Smooth muscle cell (in vitro differentiated cells): ENCODE measurements around the gene VPS11. TPM values are rescaled to one million over a fixed set of nuclear protein-coding genes. Genes with fewer than 3 reads are reported as not detected.
A peak's percentile ranks its signal among the peaks of the same experiment; 100 is the strongest.

ENCODE experiments used
- DNase-seq: peaks from one replicate; lab custom pipeline; 2025; ENCODE audit not compliant: unreplicated experiment; lab: John Stamatoyannopoulos, UW
- H2AFZ ChIP-seq: fragments of 200-600 bp; sonication (generic); 2 replicates; pipeline ENCODE4 v1.6.0; 2016; ENCODE audit warnings: antibody characterized with exemption, low read depth, mild to moderate bottlenecking
- H3F3A ChIP-seq: fragments of 200-600 bp; sonication (generic); 2 replicates; pipeline ENCODE4 v1.6.0; 2017; ENCODE audit warnings: antibody characterized with exemption, low read depth
- H3K27ac ChIP-seq: fragments of 200-600 bp; sonication (generic); 2 replicates; pipeline ENCODE4 v1.5.1; 2016; ENCODE audit warnings: low read depth, mild to moderate bottlenecking
- H3K27me3 ChIP-seq: fragments of 200-600 bp; sonication (generic); 2 replicates; pipeline ENCODE4 v1.6.1; 2016; ENCODE audit warnings: low read depth, mild to moderate bottlenecking
- H3K36me3 ChIP-seq: fragments of 200-600 bp; sonication (generic); 2 replicates; pipeline ENCODE4 v1.5.1; 2016; ENCODE audit warnings: low read depth
- H3K4me1 ChIP-seq: fragments of 200-600 bp; sonication (generic); 2 replicates; pipeline ENCODE4 v1.5.1; 2016; ENCODE audit warnings: low read depth
- H3K4me2 ChIP-seq: fragments of 200-600 bp; sonication (generic); 2 replicates; pipeline ENCODE4 v1.6.0; 2016; ENCODE audit warnings: mild to moderate bottlenecking
- H3K4me3 ChIP-seq: fragments of 200-600 bp; sonication (generic); 2 replicates; pipeline ENCODE4 v1.5.1; 2016; ENCODE audit warnings: mild to moderate bottlenecking
- H3K79me2 ChIP-seq: fragments of 200-600 bp; sonication (generic); 2 replicates; pipeline ENCODE4 v1.6.0; 2016; ENCODE audit warnings: low read depth, mild to moderate bottlenecking
- H3K9ac ChIP-seq: fragments of 200-600 bp; sonication (generic); 2 replicates; pipeline ENCODE4 v1.6.0; 2016; ENCODE audit warnings: low read depth
- H3K9me3 ChIP-seq: fragments of 200-600 bp; sonication (generic); replicated peaks from 2 replicates; pipeline ENCODE4 v1.5.1; 2016; ENCODE audit warnings: low read depth
- H4K20me1 ChIP-seq: fragments of 200-600 bp; sonication (generic); 2 replicates; pipeline ENCODE4 v1.6.0; 2016; ENCODE audit warnings: low read depth
- CTCF ChIP-seq: fragments of 200-600 bp; sonication (generic); IDR thresholded peaks from 2 replicates; pipeline ENCODE4 v1.5.1; 2017; ENCODE audit warnings: borderline replicate concordance, mild to moderate bottlenecking, antibody characterized with exemption; ENCODE audit not compliant: insufficient read depth, poor library complexity, severe bottlenecking
- WGBS: methylation state at CpG from one replicate; pipeline ENCODE4 v1.1.7; 2016; ENCODE audit warnings: low lambda C conversion rate; 5-methylcytosine and 5-hydroxymethylcytosine counted together
- polyA plus RNA-seq: library from polyadenylated mRNA; unstranded; fragments of >200 nt; fragmentation: Nextera tagmentation; extraction: Ambion mirVana; gene quantifications from 2 replicates; pipeline ENCODE4 v1.2.1, GENCODE V29; 2016
- total RNA-seq: library from RNA; depleted of rRNA; stranded (reverse); fragments of >200 nt; gene quantifications from 2 replicates; pipeline ENCODE4 v1.2.3, GENCODE V29; 2014

The VPS11 gene
- total and polyA plus RNA-seq, 2 experiments from 2014 or later: 33.1 to 33.8 TPM

- Histone ChIP-seq H3K27ac (no peak overlapping the region), H3K4me3 (peak overlapping the region; percentile 85), H3F3A (peaks cover 9% of the 10 kb centered on the region), H3K27me3 (no peaks in the 10 kb centered on the region), H2AFZ (peak overlapping the region; percentile 88), H3K4me1 (peaks cover 14% of the 10 kb centered on the region), H3K79me2 (no peaks in the 10 kb centered on the region), H4K20me1 (peaks cover 8% of the 10 kb centered on the region), H3K4me2 (peak overlapping the region; percentile 95), H3K9me3 (no peaks in the 10 kb centered on the region), H3K36me3 (no peaks in the 10 kb centered on the region), H3K9ac (peak overlapping the region; percentile 87)
- DNase-seq: no peak
- WGBS: under 1% methylated on average over 41 of the region's 65 CpGs
- TF ChIP-seq CTCF: no peak
Observed at GRCh38 chr11:119107538-119108145, 40.0 kb downstream of the VPS11 start.

- Histone ChIP-seq H3K4me2 (peak overlapping the region; percentile 95), H3K27ac (no peak overlapping the region), H3F3A (peaks cover 6% of the 10 kb centered on the region), H3K9ac (peak overlapping the region; percentile 87), H4K20me1 (peaks cover 8% of the 10 kb centered on the region), H3K4me3 (peak overlapping the region; percentile 85), H2AFZ (peak overlapping the region; percentile 88), H3K27me3 (no peaks in the 10 kb centered on the region), H3K36me3 (no peaks in the 10 kb centered on the region), H3K9me3 (no peaks in the 10 kb centered on the region), H3K79me2 (no peaks in the 10 kb centered on the region), H3K4me1 (peaks cover 14% of the 10 kb centered on the region)
- WGBS: 28% methylated on average over 8 of the region's 8 CpGs
- DNase-seq: no peak
- no peak for TF ChIP-seq CTCF
Observed at GRCh38 chr11:119108146-119108856, 40.7 kb downstream of the VPS11 start.

GRCh38 chr11:119108857-119109221, 41.2 kb downstream of the VPS11 start:
- H4K20me1 ChIP-seq: peaks cover 8% of the 10 kb centered on the region
- H3K9ac ChIP-seq: no peak overlapping the region
- H3K27ac ChIP-seq: no peak overlapping the region
- peak overlapping the region; percentile 95 for H3K4me2 ChIP-seq
- peak overlapping the region; percentile 85 for H3K4me3 ChIP-seq
- H3K9me3 ChIP-seq: no peaks in the 10 kb centered on the region
- no peaks in the 10 kb centered on the region for H3K36me3 ChIP-seq
- no peak for TF ChIP-seq CTCF
- H3K79me2 ChIP-seq: no peaks in the 10 kb centered on the region
- no peaks in the 10 kb centered on the region for H3K27me3 ChIP-seq
- WGBS: 97% methylated on average over 2 of the region's 2 CpGs
- peaks cover under 1% of the 10 kb centered on the region for H3F3A ChIP-seq
- peaks cover 14% of the 10 kb centered on the region for H3K4me1 ChIP-seq
- no peak overlapping the region for H2AFZ ChIP-seq
- DNase-seq: no peak

GRCh38 chr11:119109843-119110242, 42.2 kb downstream of the VPS11 start:
- H3K4me2 ChIP-seq: no peak overlapping the region
- no peaks in the 10 kb centered on the region for H3F3A ChIP-seq
- 98% methylated on average over 3 of the region's 3 CpGs for WGBS
- H3K9ac ChIP-seq: no peak overlapping the region
- no peaks in the 10 kb centered on the region for H3K9me3 ChIP-seq
- no peaks in the 10 kb centered on the region for H3K36me3 ChIP-seq
- H3K27me3 ChIP-seq: no peaks in the 10 kb centered on the region
- TF ChIP-seq CTCF: no peak
- DNase-seq: no peak
- H3K27ac ChIP-seq: no peak overlapping the region
- H3K79me2 ChIP-seq: no peaks in the 10 kb centered on the region
- peaks cover 8% of the 10 kb centered on the region for H4K20me1 ChIP-seq
- H3K4me1 ChIP-seq: peaks cover 14% of the 10 kb centered on the region
- no peak overlapping the region for H3K4me3 ChIP-seq
- no peak overlapping the region for H2AFZ ChIP-seq
